ENCODE measurements around the gene KCTD14.
"Not testable (repeated sequence)": the region's sequence is repeated elsewhere in the genome, so short reads cannot be mapped to it uniquely, and the experiment has no call there.

The KCTD14 gene

GRCh38 chr11:78028423-78028822 is 5.3 kb upstream of the KCTD14 start:
- H3K27me3 ChIP-seq (ENCODE audit: insufficient read depth, low read length); H3K9me3 ChIP-seq (ENCODE audit: low read length); H2AFZ ChIP-seq (ENCODE audit: low read depth, low read length); H3K4me3 ChIP-seq (ENCODE audit: low read length); H3K36me3 ChIP-seq (ENCODE audit: insufficient read depth, low read length); H3K4me1 ChIP-seq (ENCODE audit: insufficient read depth, low read length): not testable (repeated sequence)

- Histone ChIP-seq H3K9me3 (ENCODE audit: low read length) (no peaks in the 10 kb centered on the region), H3K27me3 (ENCODE audit: insufficient read depth, low read length) (no peaks in the 10 kb centered on the region), H2AFZ (ENCODE audit: low read depth, low read length) (no peak overlapping the region), H3K4me3 (ENCODE audit: low read length) (no peak overlapping the region), H3K36me3 (ENCODE audit: insufficient read depth, low read length) (no peaks in the 10 kb centered on the region), H3K4me1 (ENCODE audit: insufficient read depth, low read length) (peaks cover 9% of the 10 kb centered on the region)
Measured at GRCh38 chr11:78027759-78028158, 4.7 kb upstream of the KCTD14 start.

- Histone ChIP-seq H3K36me3 (ENCODE audit: insufficient read depth, low read length) (no peaks in the 10 kb centered on the region), H2AFZ (ENCODE audit: low read depth, low read length) (no peak overlapping the region), H3K4me3 (ENCODE audit: low read length) (no peak overlapping the region), H3K9me3 (ENCODE audit: low read length) (no peaks in the 10 kb centered on the region), H3K27me3 (ENCODE audit: insufficient read depth, low read length) (no peaks in the 10 kb centered on the region), H3K4me1 (ENCODE audit: insufficient read depth, low read length) (peaks cover 7% of the 10 kb centered on the region)
Measured at GRCh38 chr11:78025378-78025777, 2.3 kb upstream of the KCTD14 start.

- H2AFZ ChIP-seq (ENCODE audit: low read depth, low read length), result no peak overlapping the region
- no peaks in the 10 kb centered on the region for H3K36me3 ChIP-seq (ENCODE audit: insufficient read depth, low read length)
- H3K4me1 ChIP-seq (ENCODE audit: insufficient read depth, low read length), result peaks cover 8% of the 10 kb centered on the region
- H3K9me3 ChIP-seq (ENCODE audit: low read length), result no peaks in the 10 kb centered on the region
- no peaks in the 10 kb centered on the region for H3K27me3 ChIP-seq (ENCODE audit: insufficient read depth, low read length)
- no peak overlapping the region for H3K4me3 ChIP-seq (ENCODE audit: low read length)
Measured at GRCh38 chr11:78023426-78023825, 350 bp upstream of the KCTD14 start.

- peaks cover 8% of the 10 kb centered on the region for H3K4me1 ChIP-seq (ENCODE audit: insufficient read depth, low read length)
- H2AFZ ChIP-seq (ENCODE audit: low read depth, low read length), result no peak overlapping the region
- H3K9me3 ChIP-seq (ENCODE audit: low read length), result no peaks in the 10 kb centered on the region
- no peaks in the 10 kb centered on the region for H3K36me3 ChIP-seq (ENCODE audit: insufficient read depth, low read length)
- no peaks in the 10 kb centered on the region for H3K27me3 ChIP-seq (ENCODE audit: insufficient read depth, low read length)
- no peak overlapping the region for H3K4me3 ChIP-seq (ENCODE audit: low read length)
Measured at GRCh38 chr11:78021611-78022010, 1.5 kb downstream of the KCTD14 start.

- H3K4me3 ChIP-seq (ENCODE audit: low read length), result no peak overlapping the region
- no peaks in the 10 kb centered on the region for H3K27me3 ChIP-seq (ENCODE audit: insufficient read depth, low read length)
- H3K9me3 ChIP-seq (ENCODE audit: low read length), result no peaks in the 10 kb centered on the region
Measured at GRCh38 chr11:78020246-78020645, 2.8 kb downstream of the KCTD14 start.

GRCh38 chr11:78019808-78020207 is 3.3 kb downstream of the KCTD14 start:
- Histone ChIP-seq H3K4me1 (ENCODE audit: insufficient read depth, low read length) (peaks cover 8% of the 10 kb centered on the region), H3K27me3 (ENCODE audit: insufficient read depth, low read length) (no peaks in the 10 kb centered on the region), H3K4me3 (ENCODE audit: low read length) (no peak overlapping the region), H2AFZ (ENCODE audit: low read depth, low read length) (no peak overlapping the region), H3K36me3 (ENCODE audit: insufficient read depth, low read length) (no peaks in the 10 kb centered on the region), H3K9me3 (ENCODE audit: low read length) (no peaks in the 10 kb centered on the region)

More at GRCh38 chr11:78020246-78020645, 2.8 kb downstream of the KCTD14 start:
- Histone ChIP-seq H2AFZ (ENCODE audit: low read depth, low read length) (no peak overlapping the region), H3K36me3 (ENCODE audit: insufficient read depth, low read length) (no peaks in the 10 kb centered on the region), H3K4me1 (ENCODE audit: insufficient read depth, low read length) (peaks cover 8% of the 10 kb centered on the region)

GRCh38 chr11:78015878-78016277 is 7.2 kb downstream of the KCTD14 start:
- Histone ChIP-seq H3K4me3 (ENCODE audit: low read length) (no peak overlapping the region), H2AFZ (ENCODE audit: low read depth, low read length) (no peak overlapping the region), H3K9me3 (ENCODE audit: low read length) (no peaks in the 10 kb centered on the region), H3K27me3 (ENCODE audit: insufficient read depth, low read length) (no peaks in the 10 kb centered on the region), H3K4me1 (ENCODE audit: insufficient read depth, low read length) (peaks cover 8% of the 10 kb centered on the region), H3K36me3 (ENCODE audit: insufficient read depth, low read length) (no peaks in the 10 kb centered on the region)

GRCh38 chr11:78014937-78015520 is 8.0 kb downstream of the KCTD14 start:
- H2AFZ ChIP-seq (ENCODE audit: low read depth, low read length); H3K9me3 ChIP-seq (ENCODE audit: low read length); H3K27me3 ChIP-seq (ENCODE audit: insufficient read depth, low read length); H3K36me3 ChIP-seq (ENCODE audit: insufficient read depth, low read length); H3K4me1 ChIP-seq (ENCODE audit: insufficient read depth, low read length); H3K4me3 ChIP-seq (ENCODE audit: low read length): not testable (repeated sequence)

GRCh38 chr11:78011301-78011700 is 11.8 kb downstream of the KCTD14 start:
- H2AFZ ChIP-seq (ENCODE audit: low read depth, low read length), result no peak overlapping the region
- H3K27me3 ChIP-seq (ENCODE audit: insufficient read depth, low read length), result no peaks in the 10 kb centered on the region
- H3K4me3 ChIP-seq (ENCODE audit: low read length), result no peak overlapping the region
- no peaks in the 10 kb centered on the region for H3K4me1 ChIP-seq (ENCODE audit: insufficient read depth, low read length)
- H3K36me3 ChIP-seq (ENCODE audit: insufficient read depth, low read length), result no peaks in the 10 kb centered on the region
- no peaks in the 10 kb centered on the region for H3K9me3 ChIP-seq (ENCODE audit: low read length)

GRCh38 chr11:78010755-78011154 is 12.3 kb downstream of the KCTD14 start:
- H3K27me3 ChIP-seq (ENCODE audit: insufficient read depth, low read length), result no peaks in the 10 kb centered on the region
- no peak overlapping the region for H2AFZ ChIP-seq (ENCODE audit: low read depth, low read length)
- no peak overlapping the region for H3K4me3 ChIP-seq (ENCODE audit: low read length)
- no peaks in the 10 kb centered on the region for H3K9me3 ChIP-seq (ENCODE audit: low read length)
- H3K36me3 ChIP-seq (ENCODE audit: insufficient read depth, low read length), result no peaks in the 10 kb centered on the region
- H3K4me1 ChIP-seq (ENCODE audit: insufficient read depth, low read length), result no peaks in the 10 kb centered on the region

- no peak overlapping the region for H3K4me3 ChIP-seq (ENCODE audit: low read length)
- H3K4me1 ChIP-seq (ENCODE audit: insufficient read depth, low read length), result no peaks in the 10 kb centered on the region
- no peaks in the 10 kb centered on the region for H3K9me3 ChIP-seq (ENCODE audit: low read length)
- no peaks in the 10 kb centered on the region for H3K27me3 ChIP-seq (ENCODE audit: insufficient read depth, low read length)
- no peaks in the 10 kb centered on the region for H3K36me3 ChIP-seq (ENCODE audit: insufficient read depth, low read length)
- H2AFZ ChIP-seq (ENCODE audit: low read depth, low read length), result no peak overlapping the region
Measured at GRCh38 chr11:78010304-78010703, 12.8 kb downstream of the KCTD14 start.

GRCh38 chr11:78009062-78009461 is 14.0 kb downstream of the KCTD14 start:
- Histone ChIP-seq H3K36me3 (ENCODE audit: insufficient read depth, low read length) (no peaks in the 10 kb centered on the region), H3K27me3 (ENCODE audit: insufficient read depth, low read length) (no peaks in the 10 kb centered on the region), H3K4me1 (ENCODE audit: insufficient read depth, low read length) (no peaks in the 10 kb centered on the region), H3K9me3 (ENCODE audit: low read length) (no peaks in the 10 kb centered on the region), H3K4me3 (ENCODE audit: low read length) (no peak overlapping the region), H2AFZ (ENCODE audit: low read depth, low read length) (no peak overlapping the region)

- Histone ChIP-seq H2AFZ (ENCODE audit: low read depth, low read length) (no peak overlapping the region), H3K4me3 (ENCODE audit: low read length) (no peak overlapping the region), H3K27me3 (ENCODE audit: insufficient read depth, low read length) (no peaks in the 10 kb centered on the region), H3K36me3 (ENCODE audit: insufficient read depth, low read length) (no peaks in the 10 kb centered on the region), H3K9me3 (ENCODE audit: low read length) (no peaks in the 10 kb centered on the region), H3K4me1 (ENCODE audit: insufficient read depth, low read length) (no peaks in the 10 kb centered on the region)
Measured at GRCh38 chr11:78000193-78000592, 22.9 kb downstream of the KCTD14 start.

Data from neuron (in vitro differentiated cells).